Measurements from ENCODE around the gene CYBC1. TPM values are rescaled to one million over a fixed set of nuclear protein-coding genes. Genes with fewer than 3 reads are reported as not detected.

Gene CYBC1
- 45.2 and 45.5 TPM in 2 replicates for total RNA-seq

GRCh38 chr17:82450357-82451106 is at the start of gene CYBC1:
Gene CYBC1 (minus strand): TSS chr17:82450752. CDS start chr17:82449254, 1,498 bp downstream.

DNA sequence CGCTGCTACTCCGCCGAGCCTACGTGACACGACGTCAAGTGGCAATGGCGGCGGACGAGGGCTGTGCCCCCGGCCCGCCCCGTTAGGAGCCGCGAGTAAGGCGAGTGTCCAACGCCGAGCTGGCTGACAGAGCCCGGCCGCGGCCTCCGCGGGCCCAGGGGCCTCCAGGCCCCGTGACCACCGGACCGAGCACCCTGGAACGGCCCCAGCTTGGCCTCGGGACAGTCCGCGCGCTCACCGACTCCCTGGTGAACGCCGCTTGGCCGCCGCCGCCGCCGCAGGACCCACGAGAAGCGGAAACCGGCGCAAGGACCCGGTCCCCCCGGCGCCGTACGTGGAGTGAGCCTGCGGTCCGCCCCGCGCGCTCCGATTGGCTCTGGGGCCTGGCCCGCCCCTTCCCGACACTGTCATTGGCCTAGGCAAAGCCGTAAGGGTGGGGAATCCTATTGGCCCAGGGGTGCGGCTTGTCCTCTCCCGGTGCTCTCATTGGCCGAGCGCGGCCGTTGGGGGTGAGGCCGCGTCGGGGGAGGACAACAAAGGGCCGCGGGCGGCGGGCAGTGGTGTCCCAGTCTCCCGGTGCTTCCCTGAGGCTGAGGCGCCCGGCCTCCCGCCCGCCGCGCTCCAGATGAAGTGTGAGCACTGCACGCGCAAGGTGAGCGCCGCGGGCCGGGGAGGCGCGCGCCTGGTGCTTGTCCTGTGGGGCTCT is 7.8 kb upstream of the CYBC1 start, which contains the start of gene NARF:
Gene NARF, plus strand, starts transcription at position 563 of the 706 bp plus-strand sequence. Its CDS starts 63 bp downstream, at position 626.

GRCh38 chr17:82418001-82418986 is 32.3 kb downstream of the CYBC1 start, which contains the start of the genes HEXD and OGFOD3:
Gene HEXD (plus strand): TSS chr17:82418347. CDS start chr17:82419800, 1,453 bp downstream.
Gene OGFOD3 (minus strand): TSS chr17:82418586. CDS start chr17:82418485, 101 bp downstream.

Other genes with a start within 250 kb of the CYBC1 start
- gene CCDC57, start 237.9 kb downstream of the CYBC1 start, total RNA-seq: 13.6 and 14.3 TPM in 2 replicates
- gene SLC16A3, start 221.7 kb downstream of the CYBC1 start, total RNA-seq: 80.5 and 118 TPM in 2 replicates
- 43.5 and 45.8 TPM in 2 replicates for gene CSNK1D, start 177.1 kb downstream of the CYBC1 start, total RNA-seq
- gene CD7, start 133.1 kb downstream of the CYBC1 start, total RNA-seq: not detected in 2 replicates
- gene SECTM1, start 117.0 kb downstream of the CYBC1 start, total RNA-seq: 4.4 and 5.5 TPM in 2 replicates
- gene TEX19, start 91.5 kb downstream of the CYBC1 start, total RNA-seq: not detected in 2 replicates
- gene UTS2R, start 79.0 kb downstream of the CYBC1 start, total RNA-seq: not detected in 2 replicates
- 5.5 and 5.7 TPM in 2 replicates for gene HEXD, start 32.4 kb downstream of the CYBC1 start, total RNA-seq
- 20.2 and 24.1 TPM in 2 replicates for gene OGFOD3, start 32.2 kb downstream of the CYBC1 start, total RNA-seq
- gene NARF, start 8.0 kb upstream of the CYBC1 start, total RNA-seq: 23.3 and 28.2 TPM in 2 replicates
- 25.2 and 25.6 TPM in 2 replicates for gene FOXK2, start 69.0 kb upstream of the CYBC1 start, total RNA-seq
- gene WDR45B, start 197.7 kb upstream of the CYBC1 start, total RNA-seq: 36.7 and 41.5 TPM in 2 replicates
- 7.2 and 8.5 TPM in 2 replicates for gene RAB40B, start 247.9 kb upstream of the CYBC1 start, total RNA-seq

All from aortic smooth muscle cell (primary cell).